OCI-LY1 (cell line): ENCODE measurements around the gene POLR1G.

Experiments used
- EZH2 ChIP-seq: fragments of 200-600 bp; sonication (generic), shearing (Covaris generic); IDR thresholded peaks from 2 replicates; pipeline ENCODE4 v1.8.0; 2017; ENCODE audit warnings: borderline replicate concordance, mixed run types, mild to moderate bottlenecking, antibody characterized with exemption, low read length, moderate library complexity, mixed read lengths
- TF ChIP-seq, protein P1 (sequence below): fragments of 200-600 bp; sonication (generic), shearing (Covaris generic); IDR thresholded peaks from 2 replicates; pipeline ENCODE4 v1.5.1; 2017; ENCODE audit warnings: mild to moderate bottlenecking, antibody characterized with exemption, low read length, moderate library complexity, mixed read lengths

DNA sequence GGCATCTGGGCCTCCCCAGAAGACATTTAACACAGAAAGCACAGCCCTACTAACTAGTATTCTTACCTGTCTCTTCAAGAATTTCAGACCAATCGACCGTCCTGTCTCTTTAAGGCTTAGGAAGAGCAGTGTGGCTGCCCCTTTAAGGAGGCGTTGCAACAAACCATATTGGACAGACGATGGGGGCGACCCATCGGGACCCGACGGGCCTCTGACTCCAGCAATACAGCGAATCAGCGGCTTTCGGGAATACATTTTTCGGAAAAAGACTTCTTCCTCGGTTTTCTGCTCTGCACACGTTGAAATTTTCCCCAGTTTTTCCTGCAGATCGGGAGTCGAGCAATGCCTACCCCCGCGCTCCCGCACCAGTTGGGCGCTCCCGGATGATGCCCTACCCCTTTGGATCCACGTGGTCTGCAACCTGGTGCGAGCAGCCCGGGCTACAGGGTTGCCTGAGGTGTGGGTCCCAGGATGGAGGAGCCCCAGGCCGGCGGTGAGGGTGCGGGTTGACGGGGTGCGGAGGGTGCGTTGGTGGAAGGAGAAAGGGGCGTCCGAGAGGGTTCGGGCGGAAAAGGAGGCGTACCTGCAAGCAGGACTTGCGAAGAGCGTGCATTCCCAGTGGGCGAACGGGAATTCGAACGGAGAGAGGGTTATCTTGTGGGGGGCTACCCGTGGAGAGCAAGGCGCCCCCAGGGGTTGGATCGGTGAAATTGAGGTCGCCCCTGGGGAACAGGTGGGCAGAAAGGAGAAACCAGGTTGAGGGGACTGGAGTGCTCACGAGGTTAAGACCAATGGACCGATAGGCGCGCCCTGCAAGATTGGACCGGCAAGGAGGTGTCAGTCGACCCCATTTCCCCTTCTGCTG lies at the start of gene POLR1G:
- TF ChIP-seq EZH2: no peak
- TF ChIP-seq, protein P1, sequence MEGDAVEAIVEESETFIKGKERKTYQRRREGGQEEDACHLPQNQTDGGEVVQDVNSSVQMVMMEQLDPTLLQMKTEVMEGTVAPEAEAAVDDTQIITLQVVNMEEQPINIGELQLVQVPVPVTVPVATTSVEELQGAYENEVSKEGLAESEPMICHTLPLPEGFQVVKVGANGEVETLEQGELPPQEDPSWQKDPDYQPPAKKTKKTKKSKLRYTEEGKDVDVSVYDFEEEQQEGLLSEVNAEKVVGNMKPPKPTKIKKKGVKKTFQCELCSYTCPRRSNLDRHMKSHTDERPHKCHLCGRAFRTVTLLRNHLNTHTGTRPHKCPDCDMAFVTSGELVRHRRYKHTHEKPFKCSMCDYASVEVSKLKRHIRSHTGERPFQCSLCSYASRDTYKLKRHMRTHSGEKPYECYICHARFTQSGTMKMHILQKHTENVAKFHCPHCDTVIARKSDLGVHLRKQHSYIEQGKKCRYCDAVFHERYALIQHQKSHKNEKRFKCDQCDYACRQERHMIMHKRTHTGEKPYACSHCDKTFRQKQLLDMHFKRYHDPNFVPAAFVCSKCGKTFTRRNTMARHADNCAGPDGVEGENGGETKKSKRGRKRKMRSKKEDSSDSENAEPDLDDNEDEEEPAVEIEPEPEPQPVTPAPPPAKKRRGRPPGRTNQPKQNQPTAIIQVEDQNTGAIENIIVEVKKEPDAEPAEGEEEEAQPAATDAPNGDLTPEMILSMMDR: no peak
